Measurements from ENCODE around the gene DNPH1.

The DNPH1 gene

GRCh38 chr6:43213431-43213830 is 15.8 kb downstream of the DNPH1 start:
- TF ChIP-seq EZH2 (IDR thresholded peaks at IDR 0.05; ENCODE audit: borderline replicate concordance, low read length), result no peak
- no peak for TF ChIP-seq CTCF (IDR thresholded peaks at IDR 0.05; ENCODE audit: low read length)
- no peak overlapping the region for H3K4me3 ChIP-seq (ENCODE audit: low read depth, low read length, poor library complexity, severe bottlenecking)
- no peak overlapping the region for H3K4me2 ChIP-seq (ENCODE audit: low read length)
- H3K36me3 ChIP-seq (ENCODE audit: insufficient read depth, low read length), result peaks cover 8% of the 10 kb centered on the region; the same call in 1 of the 2 replicates
- H3K27me3 ChIP-seq (ENCODE audit: insufficient read depth, low read length), result no peaks in the 10 kb centered on the region
- no peak overlapping the region for H3K9ac ChIP-seq (ENCODE audit: low read length)
- no peaks in the 10 kb centered on the region for H3K79me2 ChIP-seq (ENCODE audit: insufficient read depth, low read length)
- no peaks in the 10 kb centered on the region for H3K9me3 ChIP-seq (ENCODE audit: low read length)
- H3K4me1 ChIP-seq (ENCODE audit: insufficient read depth, low read length, severe bottlenecking), result no peaks in the 10 kb centered on the region
- no peak overlapping the region for H2AFZ ChIP-seq (ENCODE audit: low read length)
- no peaks in the 10 kb centered on the region for H4K20me1 ChIP-seq (ENCODE audit: insufficient read depth, low read length)
- H3K27ac ChIP-seq (ENCODE audit: low read depth, low read length, poor library complexity, severe bottlenecking), result no peak overlapping the region
- no peaks in the 10 kb centered on the region for H3K9me2 ChIP-seq (ENCODE audit: low read depth, low read length)
- no peaks in the 10 kb centered on the region for H3F3A ChIP-seq (ENCODE audit: insufficient read depth, low read length)

- no peak overlapping the region for H3K9ac ChIP-seq (ENCODE audit: low read length)
- H3K9me3 ChIP-seq (ENCODE audit: low read length), result no peaks in the 10 kb centered on the region
- H3K27me3 ChIP-seq (ENCODE audit: insufficient read depth, low read length), result no peaks in the 10 kb centered on the region
- no peaks in the 10 kb centered on the region for H3F3A ChIP-seq (ENCODE audit: insufficient read depth, low read length)
- H3K4me1 ChIP-seq (ENCODE audit: insufficient read depth, low read length, severe bottlenecking), result no peaks in the 10 kb centered on the region
- TF ChIP-seq CTCF (IDR thresholded peaks at IDR 0.05; ENCODE audit: low read length) (0 out of 2 replicates have a peak, but pooled peaks have one; percentile 12), EZH2 (IDR thresholded peaks at IDR 0.05; ENCODE audit: borderline replicate concordance, low read length) (no peak)
- H4K20me1 ChIP-seq (ENCODE audit: insufficient read depth, low read length), result no peaks in the 10 kb centered on the region
- H3K4me3 ChIP-seq (ENCODE audit: low read depth, low read length, poor library complexity, severe bottlenecking), result no peak overlapping the region
- peaks cover 10% of the 10 kb centered on the region; the same call in 1 of the 2 replicates for H3K36me3 ChIP-seq (ENCODE audit: insufficient read depth, low read length)
- H2AFZ ChIP-seq (ENCODE audit: low read length), result no peak overlapping the region
- no peaks in the 10 kb centered on the region for H3K9me2 ChIP-seq (ENCODE audit: low read depth, low read length)
- H3K79me2 ChIP-seq (ENCODE audit: insufficient read depth, low read length), result no peaks in the 10 kb centered on the region
- H3K27ac ChIP-seq (ENCODE audit: low read depth, low read length, poor library complexity, severe bottlenecking), result no peak overlapping the region
- no peak overlapping the region for H3K4me2 ChIP-seq (ENCODE audit: low read length)
Observed at GRCh38 chr6:43211955-43212354, 17.3 kb downstream of the DNPH1 start.

- H3K36me3 ChIP-seq (ENCODE audit: insufficient read depth, low read length), result peaks cover 11% of the 10 kb centered on the region
- H3K4me3 ChIP-seq (ENCODE audit: low read depth, low read length, poor library complexity, severe bottlenecking), result no peak overlapping the region
- H3K27me3 ChIP-seq (ENCODE audit: insufficient read depth, low read length), result no peaks in the 10 kb centered on the region
- H4K20me1 ChIP-seq (ENCODE audit: insufficient read depth, low read length), result no peaks in the 10 kb centered on the region
- H3K79me2 ChIP-seq (ENCODE audit: insufficient read depth, low read length), result no peaks in the 10 kb centered on the region
- no peaks in the 10 kb centered on the region for H3K9me3 ChIP-seq (ENCODE audit: low read length)
- no peak overlapping the region for H2AFZ ChIP-seq (ENCODE audit: low read length)
- H3K9ac ChIP-seq (ENCODE audit: low read length), result no peak overlapping the region
- H3K9me2 ChIP-seq (ENCODE audit: low read depth, low read length), result no peaks in the 10 kb centered on the region
- H3K4me2 ChIP-seq (ENCODE audit: low read length), result no peak overlapping the region
- TF ChIP-seq CTCF (IDR thresholded peaks at IDR 0.05; ENCODE audit: low read length), result no peak
- no peak for TF ChIP-seq EZH2 (IDR thresholded peaks at IDR 0.05; ENCODE audit: borderline replicate concordance, low read length)
- no peaks in the 10 kb centered on the region for H3K4me1 ChIP-seq (ENCODE audit: insufficient read depth, low read length, severe bottlenecking)
- H3K27ac ChIP-seq (ENCODE audit: low read depth, low read length, poor library complexity, severe bottlenecking), result no peak overlapping the region
- no peaks in the 10 kb centered on the region for H3F3A ChIP-seq (ENCODE audit: insufficient read depth, low read length)
Observed at GRCh38 chr6:43207286-43207685, 22.0 kb downstream of the DNPH1 start.

Measured in OCI-LY1 (cell line).